Thymus (tissue), 11 donors: ENCODE data around the gene ABHD16A. TPM values are rescaled to one million over a fixed set of nuclear protein-coding genes. Genes with fewer than 3 reads are reported as not detected.

Experiments
- DNase-seq, 9 donors: peaks; one replicate each; pipeline ENCODE4 v3.0.0-alpha.2; 2013; ENCODE audit warnings: low spot score in 9 of 9, low read depth in 6 of 9, missing footprints in 1 of 9
- H3K27ac ChIP-seq, 2 donors: one replicate each; pipeline ENCODE4 v1.5.1; 2013; ENCODE audit warnings: control low read depth in 1 of 2, low read depth in 1 of 2, low read length in 1 of 2, mild to moderate bottlenecking in 1 of 2, moderate library complexity in 1 of 2
- H3K27me3 ChIP-seq, 2 donors: one replicate each; pipeline ENCODE4 v1.5.1; 2013; ENCODE audit warnings: low read length in 1 of 2; ENCODE audit not compliant: control insufficient read depth in 2 of 2, insufficient read depth in 1 of 2
- H3K36me3 ChIP-seq, 2 donors: one replicate each; pipeline ENCODE4 v1.5.1; 2013; ENCODE audit warnings: low read length in 1 of 2, mild to moderate bottlenecking in 1 of 2, moderate library complexity in 1 of 2; ENCODE audit not compliant: control insufficient read depth in 2 of 2, insufficient read depth in 2 of 2
- H3K4me1 ChIP-seq, 2 donors: one replicate each; pipeline ENCODE4 v1.5.1; 2013; ENCODE audit warnings: low read length in 2 of 2; ENCODE audit not compliant: control insufficient read depth in 2 of 2, insufficient read depth in 2 of 2
- H3K4me3 ChIP-seq, 2 donors: one replicate each; pipeline ENCODE4 v1.5.1; 2013; ENCODE audit warnings: low read length in 2 of 2, control low read depth in 1 of 2, mild to moderate bottlenecking in 1 of 2
- H3K9me3 ChIP-seq, 2 donors: one replicate each; pipeline ENCODE4 v1.5.1; 2013; ENCODE audit warnings: low read length in 1 of 2, mild to moderate bottlenecking in 1 of 2; ENCODE audit not compliant: control insufficient read depth in 2 of 2, insufficient read depth in 1 of 2
- WGBS: extraction: QIAGEN DNeasy Blood & Tissue Kit; methylation state at CpG from one replicate; pipeline ENCODE4 v1.1.7; 2013; 5-methylcytosine and 5-hydroxymethylcytosine counted together
- polyA plus RNA-seq: library from polyadenylated mRNA; stranded (reverse); fragments of 200-250 nt; gene quantifications from one replicate; pipeline ENCODE4 v1.2.3, GENCODE V29; 2013
- total RNA-seq: library from RNA; stranded (reverse); fragments of 120-200 nt; gene quantifications from one replicate; pipeline ENCODE4 v1.2.4, GENCODE V29; 2013
- donor health status: healthy.

The ABHD16A gene
- total and polyA plus RNA-seq, 2 donors = 50.0 to 51.3 TPM

DNA sequence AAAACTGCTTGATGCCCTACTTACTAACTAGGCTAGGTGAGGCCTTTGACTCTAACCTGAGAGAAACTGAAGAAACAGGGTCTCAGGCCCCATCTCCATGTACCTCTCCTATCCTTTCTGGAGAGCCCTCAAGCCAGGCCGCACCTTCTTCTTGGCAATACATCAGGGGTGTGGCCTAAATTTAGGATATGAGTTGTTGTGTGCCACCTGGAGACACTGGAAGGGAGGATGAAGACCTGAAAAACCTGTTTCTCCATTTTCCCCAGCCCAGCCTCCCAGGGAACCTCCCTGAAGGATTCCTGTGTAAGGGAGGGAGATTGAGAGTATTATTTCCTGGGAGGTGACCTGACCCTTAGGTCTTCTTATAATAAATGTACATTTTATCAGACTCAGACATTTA lies 15.1 kb upstream of the ABHD16A start:
- Histone ChIP-seq H3K9me3 (no peaks in the 10 kb centered on the region), H3K4me3 (no peak overlapping the region), H3K27ac (no peak overlapping the region), H3K27me3 (no peaks in the 10 kb centered on the region), H3K4me1 (peaks cover 8 to 30% of the 10 kb centered on the region in 2 donors), H3K36me3 (no peaks in the 10 kb centered on the region)
- DNase-seq = no peak
- WGBS = 94% methylated on average over 1 of the region's 1 CpG

DNA sequence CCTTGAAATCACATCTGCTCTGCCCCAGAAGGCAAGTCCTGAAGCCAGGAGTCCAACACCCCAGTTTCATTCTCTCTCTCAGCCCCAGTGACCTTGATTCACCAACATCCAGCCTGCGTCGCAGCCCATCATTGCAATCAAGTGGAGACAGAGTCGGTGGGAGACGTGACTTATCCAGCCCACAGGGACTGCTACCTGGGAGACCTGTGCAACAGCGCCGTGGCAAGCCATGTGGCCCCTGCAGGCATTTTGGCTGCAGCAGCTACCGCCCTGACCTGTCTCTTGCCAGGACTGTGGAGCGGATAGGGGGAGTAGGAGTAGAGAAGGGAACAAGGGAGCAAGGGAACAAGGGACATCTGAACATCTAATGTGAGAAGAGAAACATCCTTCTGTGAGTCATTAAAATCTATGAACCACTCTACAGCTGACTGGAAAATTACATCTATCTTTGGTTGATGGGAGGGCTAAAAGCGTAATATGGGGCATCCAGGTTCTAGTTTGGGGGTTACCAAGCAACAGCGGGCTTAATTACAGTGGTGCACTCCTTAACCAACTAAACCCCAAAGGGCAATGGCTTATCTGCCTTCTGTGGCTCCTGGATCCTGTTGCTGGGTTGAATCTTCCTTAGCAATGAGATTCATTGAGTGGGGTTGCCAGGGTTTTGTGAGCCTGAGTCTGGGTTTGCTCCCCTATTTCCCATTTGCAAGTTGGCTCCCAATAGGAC lies 14.5 kb upstream of the ABHD16A start:
- no peak for DNase-seq
- peaks cover 8 to 30% of the 10 kb centered on the region in 2 donors for H3K4me1 ChIP-seq

DNA sequence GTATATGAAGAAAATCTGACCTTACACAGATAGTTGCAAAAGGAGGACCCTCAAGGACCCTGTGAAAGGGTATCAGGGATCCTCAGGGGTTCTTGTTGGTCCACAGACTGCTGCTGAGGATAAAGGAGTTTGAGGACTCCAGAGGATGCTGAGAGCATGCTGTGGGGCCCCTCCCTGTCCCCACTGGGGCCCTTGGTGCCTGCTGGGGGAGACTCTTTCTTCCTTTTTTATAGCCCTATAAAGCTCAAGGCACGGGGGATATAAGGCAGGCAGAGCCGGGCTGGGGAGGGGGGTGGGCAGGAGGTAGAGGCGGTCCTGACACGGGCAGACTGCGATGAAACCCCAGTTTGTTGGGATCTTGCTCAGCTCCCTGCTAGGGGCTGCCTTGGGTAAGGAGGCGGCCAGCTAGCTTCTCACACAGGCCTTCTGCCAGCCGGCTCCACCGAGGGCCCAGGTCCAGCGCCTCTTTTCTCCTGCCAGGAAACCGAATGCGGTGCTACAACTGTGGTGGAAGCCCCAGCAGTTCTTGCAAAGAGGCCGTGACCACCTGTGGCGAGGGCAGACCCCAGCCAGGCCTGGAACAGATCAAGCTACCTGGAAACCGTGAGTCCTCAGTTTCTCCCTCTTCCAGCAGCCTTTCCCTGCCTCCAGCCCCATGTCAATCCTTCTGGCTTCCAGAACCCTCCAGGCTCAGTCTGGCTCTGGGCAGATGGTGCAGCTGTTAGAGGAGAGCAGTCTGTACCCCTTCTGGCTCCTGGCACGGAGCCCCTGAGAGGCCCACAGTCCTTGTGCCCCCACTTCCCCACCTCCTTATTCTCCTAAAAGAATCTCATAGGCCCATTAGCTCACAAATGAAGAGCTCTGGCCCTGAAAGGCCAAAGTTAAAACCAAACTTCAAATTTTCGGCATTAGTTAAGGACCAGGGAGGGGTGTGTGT lies 12.2 kb upstream of the ABHD16A start, which contains the start of gene LY6G6D:
Gene LY6G6D (plus strand): TSS at position 327 of the 937 bp plus-strand sequence. CDS start 8 bp downstream, at position 335.
- Histone ChIP-seq H3K4me1 (peaks cover 8 to 46% of the 10 kb centered on the region in 2 donors), H3K27ac (peak within 1 kb of the TSS in 1 of 2 donors; percentile 78)
- no peak for DNase-seq

More for the DNA sequence above, 14.5 kb upstream of the ABHD16A start:
- Histone ChIP-seq H3K27me3 (no peaks in the 10 kb centered on the region), H3K9me3 (no peaks in the 10 kb centered on the region), H3K4me3 (no peak overlapping the region), H3K36me3 (no peaks in the 10 kb centered on the region), H3K27ac (no peak overlapping the region)
- WGBS = 97% methylated on average over 10 of the region's 10 CpGs

GRCh38 chr6:31713991-31714684 lies 11.0 kb upstream of the ABHD16A start:
- no peaks in the 10 kb centered on the region for H3K36me3 ChIP-seq
- peaks cover 8 to 48% of the 10 kb centered on the region in 2 donors for H3K4me1 ChIP-seq
- peak overlapping the region; percentile 50 to 78 for H3K27ac ChIP-seq
- H3K4me3 ChIP-seq = no peak overlapping the region
- peak in 4 of 9 donors; percentile 34 to 77 (median 52) for DNase-seq
- WGBS = 29% methylated on average over 5 of the region's 5 CpGs
- H3K27me3 ChIP-seq = no peaks in the 10 kb centered on the region
- H3K9me3 ChIP-seq = no peaks in the 10 kb centered on the region

More for the DNA sequence above, 12.2 kb upstream of the ABHD16A start, which contains the start of gene LY6G6D:
- no peaks in the 10 kb centered on the region for H3K36me3 ChIP-seq
- no peaks in the 10 kb centered on the region for H3K27me3 ChIP-seq
- 92% methylated on average over 16 of the region's 16 CpGs for WGBS
- no peaks in the 10 kb centered on the region for H3K9me3 ChIP-seq
- H3K4me3 ChIP-seq = no peak within 1 kb of the TSS

- peaks cover 8 to 48% of the 10 kb centered on the region in 2 donors for H3K4me1 ChIP-seq
- H3K4me3 ChIP-seq = no peak overlapping the region
- 92% methylated on average over 4 of the region's 4 CpGs for WGBS
- H3K36me3 ChIP-seq = no peaks in the 10 kb centered on the region
- no peaks in the 10 kb centered on the region for H3K9me3 ChIP-seq
- H3K27ac ChIP-seq = peak overlapping the region; percentile 50 to 78
- DNase-seq = no peak
- no peaks in the 10 kb centered on the region for H3K27me3 ChIP-seq
Observed at GRCh38 chr6:31713465-31713864, 10.3 kb upstream of the ABHD16A start.

- H3K27ac ChIP-seq = no peak overlapping the region
- H3K36me3 ChIP-seq = no peaks in the 10 kb centered on the region
- peaks cover 8 to 48% of the 10 kb centered on the region in 2 donors for H3K4me1 ChIP-seq
- no peak overlapping the region for H3K4me3 ChIP-seq
- DNase-seq = peak in 1 of 9 donors; percentile 46
- WGBS = 85% methylated on average over 8 of the region's 8 CpGs
- no peaks in the 10 kb centered on the region for H3K27me3 ChIP-seq
- H3K9me3 ChIP-seq = no peaks in the 10 kb centered on the region
Observed at GRCh38 chr6:31712296-31712695, 9.2 kb upstream of the ABHD16A start.

DNA sequence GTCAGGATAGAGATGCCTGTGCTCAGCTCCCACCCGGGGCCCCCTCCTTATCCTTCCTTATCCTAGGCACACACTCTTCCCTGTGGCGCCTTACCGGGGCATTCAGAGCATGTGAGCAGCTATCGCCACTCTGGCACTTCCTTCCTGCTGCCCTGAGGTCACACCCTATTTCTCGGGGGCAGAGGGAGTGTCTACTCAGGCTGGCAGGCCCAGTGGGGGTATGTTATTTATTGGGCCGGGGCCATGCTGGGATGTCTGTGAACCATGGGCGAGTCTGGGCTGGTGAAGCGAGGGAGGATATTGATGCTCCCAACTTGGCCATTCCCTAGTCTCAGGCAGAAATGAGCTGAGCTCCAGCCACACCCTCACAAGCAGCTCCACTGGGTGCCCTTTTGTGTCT lies 8.1 kb upstream of the ABHD16A start:
- H3K4me3 ChIP-seq = no peak overlapping the region
- H3K27ac ChIP-seq = no peak overlapping the region
- DNase-seq = no peak
- WGBS = 56% methylated on average over 8 of the region's 8 CpGs
- peaks cover 8 to 48% of the 10 kb centered on the region in 2 donors for H3K4me1 ChIP-seq
- no peaks in the 10 kb centered on the region for H3K27me3 ChIP-seq
- H3K36me3 ChIP-seq = no peaks in the 10 kb centered on the region
- H3K9me3 ChIP-seq = no peaks in the 10 kb centered on the region

- Histone ChIP-seq H3K4me1 (peaks cover 8 to 47% of the 10 kb centered on the region in 2 donors), H3K27ac (no peak overlapping the region), H3K36me3 (no peaks in the 10 kb centered on the region), H3K27me3 (no peaks in the 10 kb centered on the region), H3K4me3 (no peak overlapping the region), H3K9me3 (no peaks in the 10 kb centered on the region)
- 71% methylated on average over 5 of the region's 5 CpGs for WGBS
- DNase-seq = no peak
Observed at GRCh38 chr6:31710523-31711219, 7.5 kb upstream of the ABHD16A start.
